OCI-LY3 (cell line): ENCODE results near the gene CPB1.

ENCODE experiments used
- H2AFZ ChIP-seq: fragments of 200-600, 300-600 bp; shearing (Covaris generic); 2 replicates; pipeline ENCODE4 v1.6.0; 2014; ENCODE audit warnings: antibody characterized with exemption, low read depth, low read length
- H3K27ac ChIP-seq: fragments of 200-600, 300-600 bp; sonication (generic); 2 replicates; pipeline ENCODE4 v1.5.1; 2014; ENCODE audit warnings: mild to moderate bottlenecking, low read length, moderate library complexity, mixed read lengths
- H3K27me3 ChIP-seq: fragments of 200-600, 300-600 bp; sonication (generic); 2 replicates; pipeline ENCODE4 v1.6.1; 2014; ENCODE audit warnings: low read depth, low read length, mixed read lengths
- H3K36me3 ChIP-seq: fragments of 200-600, 300-600 bp; sonication (generic); replicated peaks from 2 replicates; pipeline ENCODE3; 2014; ENCODE audit warnings: low read depth, low read length, mixed read lengths
- H3K4me1 ChIP-seq: fragments of 300-600, 200-600 bp; sonication (generic); 2 replicates; pipeline ENCODE4 v1.6.1; 2014; ENCODE audit warnings: low read length, mixed read lengths
- H3K4me2 ChIP-seq: fragments of 200-600, 300-600 bp; sonication (generic); 2 replicates; pipeline ENCODE4 v1.6.1; 2014; ENCODE audit warnings: low read length, mixed read lengths
- H3K4me3 ChIP-seq: fragments of 300-600, 200-600 bp; sonication (generic); 2 replicates; pipeline ENCODE4 v1.5.1; 2014; ENCODE audit warnings: antibody characterized with exemption, mild to moderate bottlenecking, low read length, moderate library complexity
- H3K79me2 ChIP-seq: fragments of 300-600, 200-600 bp; shearing (Covaris generic); 2 replicates; pipeline ENCODE4 v1.6.1; 2014; ENCODE audit warnings: mild to moderate bottlenecking, low read length, mixed read lengths
- H3K9ac ChIP-seq: fragments of 300-600, 200-600 bp; shearing (Covaris generic); 2 replicates; pipeline ENCODE4 v1.6.0; 2014; ENCODE audit warnings: mild to moderate bottlenecking, low read length, moderate library complexity
- H3K9me3 ChIP-seq: fragments of 200-600, 300-600 bp; shearing (Covaris generic); 2 replicates; pipeline ENCODE4 v1.6.1; 2014; ENCODE audit warnings: low read length, mixed read lengths; ENCODE audit not compliant: insufficient read depth
- H4K20me1 ChIP-seq: fragments of 200-600, 300-600 bp; sonication (generic); 2 replicates; pipeline ENCODE4 v1.6.1; 2016; ENCODE audit warnings: low read length, mixed read lengths; ENCODE audit not compliant: insufficient read depth
- EZH2phosphoT487 ChIP-seq: fragments of 200-600 bp; shearing (Covaris generic); IDR thresholded peaks from 2 replicates; pipeline ENCODE4 v1.6.1; 2018; ENCODE audit warnings: antibody characterized with exemption, mixed run types, low read depth
- TF ChIP-seq, protein P1 (sequence below): fragments of 200-600, 300-600 bp; sonication (generic); IDR thresholded peaks from 2 replicates; pipeline ENCODE4 v1.5.1; 2014; ENCODE audit warnings: antibody characterized with exemption, low read length, low read depth

Gene CPB1

DNA sequence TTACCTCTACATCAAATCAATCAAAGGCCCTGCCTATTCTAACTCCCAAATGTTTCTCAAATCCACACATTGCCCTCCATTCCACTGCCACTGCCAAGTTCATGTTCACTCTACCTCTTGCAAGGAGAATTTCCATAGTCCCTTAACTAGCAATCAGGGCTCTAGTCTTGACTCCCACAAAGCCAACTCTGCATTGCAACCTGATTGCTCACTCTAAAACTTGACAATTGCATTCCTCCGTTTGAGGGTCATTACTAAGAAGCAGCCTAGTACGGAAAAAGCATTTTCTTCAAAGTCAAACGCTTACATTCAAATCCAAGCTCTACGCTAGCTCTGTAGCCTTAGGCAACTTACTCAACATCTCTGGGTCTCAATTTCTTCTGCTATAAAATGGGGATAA lies 38.6 kb downstream of the CPB1 start:
- no peak overlapping the region for H2AFZ ChIP-seq
- H3K27ac ChIP-seq = no peak overlapping the region
- no peaks in the 10 kb centered on the region for H3K4me1 ChIP-seq
- no peaks in the 10 kb centered on the region for H3K9me3 ChIP-seq
- H3K27me3 ChIP-seq = no peaks in the 10 kb centered on the region
- H3K4me3 ChIP-seq = no peak overlapping the region
- no peak overlapping the region for H3K4me2 ChIP-seq
- H3K79me2 ChIP-seq = no peaks in the 10 kb centered on the region
- H4K20me1 ChIP-seq = no peaks in the 10 kb centered on the region
- H3K36me3 ChIP-seq = no peaks in the 10 kb centered on the region
- H3K9ac ChIP-seq = no peak overlapping the region
- TF ChIP-seq EZH2phosphoT487 = no peak
- TF ChIP-seq, protein P1, sequence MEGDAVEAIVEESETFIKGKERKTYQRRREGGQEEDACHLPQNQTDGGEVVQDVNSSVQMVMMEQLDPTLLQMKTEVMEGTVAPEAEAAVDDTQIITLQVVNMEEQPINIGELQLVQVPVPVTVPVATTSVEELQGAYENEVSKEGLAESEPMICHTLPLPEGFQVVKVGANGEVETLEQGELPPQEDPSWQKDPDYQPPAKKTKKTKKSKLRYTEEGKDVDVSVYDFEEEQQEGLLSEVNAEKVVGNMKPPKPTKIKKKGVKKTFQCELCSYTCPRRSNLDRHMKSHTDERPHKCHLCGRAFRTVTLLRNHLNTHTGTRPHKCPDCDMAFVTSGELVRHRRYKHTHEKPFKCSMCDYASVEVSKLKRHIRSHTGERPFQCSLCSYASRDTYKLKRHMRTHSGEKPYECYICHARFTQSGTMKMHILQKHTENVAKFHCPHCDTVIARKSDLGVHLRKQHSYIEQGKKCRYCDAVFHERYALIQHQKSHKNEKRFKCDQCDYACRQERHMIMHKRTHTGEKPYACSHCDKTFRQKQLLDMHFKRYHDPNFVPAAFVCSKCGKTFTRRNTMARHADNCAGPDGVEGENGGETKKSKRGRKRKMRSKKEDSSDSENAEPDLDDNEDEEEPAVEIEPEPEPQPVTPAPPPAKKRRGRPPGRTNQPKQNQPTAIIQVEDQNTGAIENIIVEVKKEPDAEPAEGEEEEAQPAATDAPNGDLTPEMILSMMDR = no peak

DNA sequence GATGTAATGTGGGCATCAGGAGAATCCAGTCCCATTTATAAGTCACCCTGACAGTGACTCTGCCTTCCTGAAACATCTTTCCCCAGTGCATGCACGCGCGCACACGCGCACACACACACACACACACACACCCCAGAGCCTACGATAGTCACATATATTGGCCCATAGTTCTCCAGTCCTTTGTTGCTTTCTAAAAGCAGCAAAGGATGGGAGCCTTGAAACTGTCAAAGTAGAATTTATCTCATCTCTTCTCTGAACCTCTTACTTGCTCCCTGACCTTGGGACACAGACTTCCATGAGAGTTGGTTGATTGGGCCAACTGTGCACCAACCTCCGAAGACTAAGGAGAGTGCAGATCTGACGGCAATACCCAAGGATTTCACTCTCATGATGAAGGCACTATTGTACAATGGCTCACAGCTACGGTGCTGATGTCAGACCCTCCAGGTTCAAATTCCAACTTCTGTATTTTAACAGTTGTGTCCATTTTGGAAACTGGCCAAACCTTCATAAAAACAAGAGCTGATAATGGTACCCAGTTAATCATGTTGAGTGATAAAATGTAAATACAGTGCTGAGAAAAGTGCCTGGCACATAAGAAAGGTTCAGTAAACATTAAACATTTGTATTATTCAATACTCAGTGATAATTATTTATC lies 45.8 kb downstream of the CPB1 start:
- no peaks in the 10 kb centered on the region for H4K20me1 ChIP-seq
- H3K79me2 ChIP-seq = no peaks in the 10 kb centered on the region
- no peaks in the 10 kb centered on the region for H3K9me3 ChIP-seq
- H3K4me2 ChIP-seq = no peak overlapping the region
- H3K4me3 ChIP-seq = no peak overlapping the region
- TF ChIP-seq EZH2phosphoT487 = no peak
- TF ChIP-seq, protein P1 = no peak
- H3K4me1 ChIP-seq = no peaks in the 10 kb centered on the region
- H3K27ac ChIP-seq = no peak overlapping the region
- no peak overlapping the region for H2AFZ ChIP-seq
- H3K9ac ChIP-seq = no peak overlapping the region
- H3K27me3 ChIP-seq = no peaks in the 10 kb centered on the region
- no peaks in the 10 kb centered on the region for H3K36me3 ChIP-seq

- H3K27ac ChIP-seq = no peak overlapping the region
- no peaks in the 10 kb centered on the region for H3K4me1 ChIP-seq
- no peak overlapping the region for H3K4me2 ChIP-seq
- no peak for TF ChIP-seq EZH2phosphoT487
- TF ChIP-seq, protein P1 = no peak
- H3K9me3 ChIP-seq = no peaks in the 10 kb centered on the region
- H3K9ac ChIP-seq = no peak overlapping the region
- no peaks in the 10 kb centered on the region for H3K79me2 ChIP-seq
- no peaks in the 10 kb centered on the region for H3K27me3 ChIP-seq
- H3K36me3 ChIP-seq = no peaks in the 10 kb centered on the region
- H4K20me1 ChIP-seq = no peaks in the 10 kb centered on the region
- H2AFZ ChIP-seq = no peak overlapping the region
- H3K4me3 ChIP-seq = no peak overlapping the region
Measured at GRCh38 chr3:148873977-148874376, 46.4 kb downstream of the CPB1 start.

- H3K36me3 ChIP-seq = no peaks in the 10 kb centered on the region
Measured at GRCh38 chr3:148878095-148878494, 50.5 kb downstream of the CPB1 start.

More at GRCh38 chr3:148878095-148878494, 50.5 kb downstream of the CPB1 start:
- Histone ChIP-seq H3K4me3 (no peak overlapping the region), H3K9me3 (no peaks in the 10 kb centered on the region), H3K79me2 (no peaks in the 10 kb centered on the region), H4K20me1 (no peaks in the 10 kb centered on the region), H3K4me1 (no peaks in the 10 kb centered on the region), H3K27ac (no peak overlapping the region), H3K9ac (no peak overlapping the region), H3K4me2 (no peak overlapping the region), H3K27me3 (no peaks in the 10 kb centered on the region), H2AFZ (no peak overlapping the region)
- TF ChIP-seq, protein P1 = no peak
- no peak for TF ChIP-seq EZH2phosphoT487
